CD1c-positive myeloid dendritic cell (primary cell): ENCODE data around the gene TWIST1.

Experiments
- DNase-seq: peaks from one replicate; pipeline ENCODE4 v3.0.0-alpha.2; 2016; ENCODE audit errors: extremely low spot score

The TWIST1 gene

GRCh38 chr7:19113002-19113350 is 4.5 kb downstream of the TWIST1 start:
- no peak for DNase-seq

DNA sequence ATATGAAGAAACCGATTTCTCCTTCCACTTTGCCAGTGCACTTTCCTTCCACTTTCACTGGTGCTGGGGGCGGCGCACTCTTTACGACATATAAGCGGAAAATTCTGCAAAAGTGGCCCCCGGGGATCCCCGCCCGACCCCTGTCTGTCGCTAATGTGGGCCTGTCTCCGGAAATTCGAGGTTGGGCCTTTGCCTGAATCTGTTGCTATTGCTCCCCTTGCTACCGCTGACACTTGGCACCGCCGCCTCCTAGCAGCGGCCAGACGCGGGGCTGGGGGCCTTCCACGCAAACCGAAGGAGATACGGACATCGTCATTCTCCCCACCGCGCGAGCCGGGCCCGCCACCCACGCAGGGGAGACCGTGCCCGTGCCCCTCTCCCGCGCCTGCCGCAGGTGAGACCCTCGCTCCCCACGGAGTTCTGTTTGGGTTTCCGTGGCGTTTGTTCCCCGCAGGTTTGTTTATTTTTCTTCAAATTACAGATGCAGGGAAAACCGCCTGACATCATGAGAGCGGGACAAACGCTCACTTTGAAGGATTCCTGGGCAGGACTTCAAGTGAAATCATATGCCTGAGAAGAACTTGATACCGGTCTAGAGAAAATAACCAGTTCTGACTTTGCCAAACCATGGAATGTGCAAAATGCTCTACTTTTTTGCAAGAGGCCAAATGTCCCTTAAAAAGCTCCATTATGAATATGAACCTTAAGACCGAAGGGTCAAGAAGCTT is 5.0 kb downstream of the TWIST1 start:
- DNase-seq, result peak; percentile 14

DNA sequence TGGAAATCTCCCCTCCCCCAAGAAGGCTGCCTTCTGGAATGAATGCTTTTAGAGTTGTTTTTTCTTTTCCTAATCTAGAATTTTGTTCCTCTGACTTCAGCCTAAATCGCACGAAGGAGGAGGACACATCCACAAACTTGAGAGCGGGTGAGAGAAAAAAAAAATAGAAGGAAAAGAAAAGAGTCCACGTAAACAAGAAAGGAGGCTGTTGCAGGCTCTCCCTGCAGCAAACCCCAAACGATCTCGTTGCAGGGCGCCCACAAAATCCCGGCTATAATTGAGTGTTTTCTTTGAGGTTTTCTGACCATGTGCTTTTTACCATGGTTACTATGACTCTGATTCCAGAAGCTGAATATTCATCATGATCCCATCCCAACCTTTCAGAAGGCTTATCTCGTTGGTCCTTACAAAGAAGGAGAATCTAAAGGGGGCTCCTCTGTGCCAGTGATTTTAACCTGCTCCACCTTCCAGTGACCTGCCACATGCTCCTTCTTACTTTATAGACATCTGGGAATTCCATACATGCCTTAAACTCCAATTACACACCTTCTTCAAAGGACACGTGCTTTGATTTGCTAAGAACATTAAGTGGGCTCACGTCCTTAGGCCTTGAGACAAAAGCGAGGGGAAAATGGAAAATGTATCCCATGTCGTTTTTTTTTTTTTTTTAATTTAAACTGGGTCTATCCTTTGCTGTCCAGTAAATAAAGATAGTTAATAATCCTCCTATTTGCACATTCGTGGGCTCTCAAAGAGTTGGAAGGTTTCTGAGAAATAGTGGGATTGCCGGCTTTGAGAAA is 5.8 kb downstream of the TWIST1 start:
- DNase-seq, result no peak

DNA sequence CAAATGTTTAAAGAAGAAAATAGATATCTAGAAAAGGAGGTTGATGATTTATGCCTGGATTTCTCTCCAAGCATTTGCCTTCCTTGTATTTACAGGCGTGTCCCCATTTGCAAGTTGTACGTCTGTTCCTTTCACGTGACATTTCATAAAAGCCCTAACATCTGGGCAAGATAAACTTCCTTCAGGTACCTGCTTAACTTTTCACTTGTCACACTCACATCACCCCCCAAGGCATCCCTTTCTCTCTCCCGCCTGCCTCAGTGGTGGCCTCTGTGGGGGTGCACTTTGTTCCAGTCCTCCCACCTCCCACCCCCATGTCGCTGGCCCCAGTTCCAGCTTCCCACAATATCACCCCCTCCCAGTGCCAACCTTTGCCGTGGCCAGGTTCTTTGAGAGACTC is 6.7 kb downstream of the TWIST1 start:
- DNase-seq, result no peak

- DNase-seq, result no peak
Observed at GRCh38 chr7:19110026-19110730, 7.3 kb downstream of the TWIST1 start.

GRCh38 chr7:19109000-19109946 is 8.2 kb downstream of the TWIST1 start:
- DNase-seq, result no peak

DNA sequence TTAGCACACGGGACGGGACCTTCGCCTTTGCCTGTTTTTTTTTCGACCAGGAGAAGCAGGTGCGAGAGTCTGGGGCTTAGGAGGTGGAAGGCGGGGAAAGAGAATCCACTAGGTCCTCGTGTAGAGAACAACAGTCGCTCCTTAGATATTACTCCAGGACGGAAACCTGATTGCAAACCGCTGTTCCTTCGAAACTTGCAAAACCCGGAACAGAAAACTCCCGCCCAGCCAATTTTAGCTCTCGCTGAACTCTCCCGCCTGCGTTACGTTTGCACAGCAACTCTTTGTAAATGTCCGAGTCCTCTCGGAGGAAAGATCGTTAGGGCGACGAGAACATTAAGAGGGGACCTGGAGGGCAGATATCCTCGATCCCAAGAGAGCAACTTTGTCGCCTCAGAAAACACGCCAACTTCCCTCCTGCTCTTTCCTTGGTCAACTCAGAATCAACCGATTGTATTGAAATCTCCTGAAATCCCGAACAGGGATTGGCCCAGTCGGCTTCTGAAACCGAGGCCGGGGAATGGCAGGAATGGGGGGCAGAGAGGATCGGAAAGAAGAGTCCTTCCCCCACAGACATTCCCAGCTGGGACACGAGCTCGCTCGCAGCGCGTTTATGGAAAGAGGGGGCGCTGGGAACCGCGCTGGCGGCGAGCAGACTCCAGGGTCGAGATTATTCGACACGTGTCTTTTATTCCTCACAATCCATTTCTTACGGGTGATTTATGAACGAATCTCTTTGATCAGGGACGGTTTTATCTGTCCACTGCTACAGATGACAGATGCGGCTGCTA is 9.9 kb downstream of the TWIST1 start:
- DNase-seq, result peak; percentile 60

DNA sequence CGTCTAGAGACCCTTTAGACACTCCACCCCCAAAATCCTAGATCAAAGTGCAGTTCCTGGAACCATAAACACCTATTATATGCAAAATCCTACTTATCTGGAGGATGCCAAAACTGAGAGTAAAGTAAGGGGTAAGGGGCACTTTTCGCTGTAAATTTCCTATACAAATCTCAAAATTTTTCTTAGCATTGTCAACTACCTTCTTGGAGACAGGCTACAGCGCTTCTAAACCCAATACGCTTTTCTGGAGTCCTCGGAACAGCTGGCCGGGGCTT is 10.4 kb downstream of the TWIST1 start:
- DNase-seq, result no peak

DNA sequence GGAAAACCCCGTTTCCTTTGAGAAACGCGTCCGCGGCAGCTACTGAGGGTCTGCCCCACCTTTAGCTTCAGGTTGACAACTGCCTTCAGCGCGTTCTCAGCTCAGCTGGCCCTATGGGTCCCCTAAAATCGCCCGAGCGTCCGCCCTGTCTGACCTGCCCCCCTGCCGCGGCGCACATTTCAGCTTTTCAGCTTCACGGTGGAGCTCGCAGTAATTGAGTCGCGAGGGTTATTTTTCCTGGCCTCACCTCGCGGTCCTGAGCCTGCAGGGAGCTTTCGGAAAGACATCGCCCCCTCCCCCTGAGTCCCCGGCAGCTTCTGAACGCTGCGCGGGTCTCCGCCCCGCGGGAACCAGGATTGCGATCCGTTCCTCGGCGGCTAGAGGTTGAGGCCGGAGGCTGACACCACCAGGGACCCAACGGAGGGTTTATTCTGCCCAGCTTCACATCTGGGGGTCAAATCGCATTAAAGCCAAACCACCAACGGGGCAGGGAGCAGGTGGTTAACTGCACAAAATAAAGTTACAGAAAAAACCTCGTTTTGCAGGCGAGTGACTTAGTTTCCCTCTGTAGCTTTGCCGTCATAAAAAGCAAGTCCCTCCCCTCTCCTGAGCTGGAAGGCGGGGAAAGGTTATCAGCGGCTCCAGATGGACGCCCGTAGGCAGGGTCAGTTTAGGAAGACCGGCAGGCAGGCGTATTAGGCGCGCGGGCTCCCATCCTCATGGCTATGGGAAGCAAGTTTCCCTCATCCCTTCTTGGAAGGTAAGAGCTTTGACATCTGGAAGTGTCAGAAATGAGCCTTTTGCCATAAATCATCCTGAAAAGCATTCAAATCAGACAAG is 11.0 kb downstream of the TWIST1 start:
- no peak for DNase-seq

GRCh38 chr7:19105546-19105945 is 11.9 kb downstream of the TWIST1 start:
- DNase-seq, result no peak

DNA sequence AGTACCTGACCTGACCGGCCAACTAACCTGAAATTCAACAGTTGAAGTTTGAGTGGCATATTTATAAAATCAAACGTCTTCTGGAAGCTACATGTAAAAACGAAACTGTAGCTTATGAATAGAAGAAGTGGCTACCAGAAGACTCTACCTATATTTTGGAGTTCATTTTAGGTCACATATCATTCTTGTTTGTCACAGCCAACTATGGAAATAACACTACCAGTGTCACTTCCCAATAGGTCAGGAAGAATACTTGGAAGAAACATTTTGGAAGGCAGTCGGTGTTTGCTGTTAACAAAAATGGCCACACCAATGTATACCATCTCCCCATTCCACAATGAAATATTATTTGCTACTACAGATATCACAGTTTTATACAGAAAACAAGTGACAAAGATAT is 12.6 kb downstream of the TWIST1 start:
- DNase-seq, result no peak

DNA sequence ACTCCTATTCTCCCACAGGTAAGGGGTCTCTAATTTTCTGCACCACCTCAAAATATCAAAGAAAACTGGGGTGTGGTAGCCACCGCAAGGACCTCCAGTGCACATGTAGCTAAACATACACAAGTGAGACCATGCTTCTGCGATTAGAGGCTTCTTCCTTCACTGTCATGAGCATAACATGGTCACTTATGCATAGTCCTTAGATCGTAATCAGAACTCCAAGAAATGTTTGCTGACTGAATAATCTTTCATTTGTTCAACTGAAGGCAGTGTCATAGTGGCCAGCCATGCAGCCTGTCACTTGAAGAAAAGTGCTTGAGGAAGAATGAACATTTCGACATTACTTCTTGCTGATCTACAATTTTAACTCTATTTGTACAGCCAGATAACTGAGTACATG is 14.6 kb downstream of the TWIST1 start:
- no peak for DNase-seq

- no peak for DNase-seq
Observed at GRCh38 chr7:19101909-19102308, 15.5 kb downstream of the TWIST1 start.

DNA sequence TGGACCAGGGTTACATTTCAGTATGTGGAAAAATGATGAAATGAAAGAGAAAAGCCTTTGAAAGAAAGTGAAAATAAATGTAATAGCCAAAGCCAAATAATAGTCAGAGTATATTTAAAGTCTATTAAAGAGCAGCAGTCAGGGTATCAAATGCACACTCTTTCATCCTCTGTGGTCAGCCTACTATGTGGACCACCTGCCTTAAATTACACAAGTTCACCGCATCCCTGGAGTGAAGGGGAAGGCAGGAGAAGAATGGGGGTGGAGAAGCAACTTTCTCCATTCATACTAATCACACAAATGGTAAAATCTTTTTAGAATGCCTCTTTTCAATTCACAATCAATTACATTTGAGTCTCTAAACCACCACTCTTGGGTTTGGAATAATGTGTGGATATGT is 16.0 kb downstream of the TWIST1 start:
- DNase-seq, result no peak

DNA sequence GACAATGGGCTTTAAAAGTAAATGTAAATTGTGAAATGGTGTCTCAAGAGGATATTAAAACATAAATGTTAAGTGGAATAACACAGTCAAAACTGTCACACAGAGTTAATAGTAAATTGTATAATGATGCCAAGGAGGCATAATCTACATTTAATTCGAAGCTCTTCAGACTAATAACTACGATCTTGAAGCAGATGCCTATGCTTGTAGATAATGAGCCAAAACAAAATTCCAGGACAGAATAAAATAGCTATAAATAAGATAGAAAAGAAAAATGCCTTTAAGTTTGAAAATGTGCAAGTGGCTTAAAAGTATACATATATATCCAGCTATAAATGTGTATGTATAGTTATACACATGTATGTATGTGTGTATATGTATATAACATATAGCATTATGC is 17.5 kb downstream of the TWIST1 start:
- DNase-seq, result no peak

DNA sequence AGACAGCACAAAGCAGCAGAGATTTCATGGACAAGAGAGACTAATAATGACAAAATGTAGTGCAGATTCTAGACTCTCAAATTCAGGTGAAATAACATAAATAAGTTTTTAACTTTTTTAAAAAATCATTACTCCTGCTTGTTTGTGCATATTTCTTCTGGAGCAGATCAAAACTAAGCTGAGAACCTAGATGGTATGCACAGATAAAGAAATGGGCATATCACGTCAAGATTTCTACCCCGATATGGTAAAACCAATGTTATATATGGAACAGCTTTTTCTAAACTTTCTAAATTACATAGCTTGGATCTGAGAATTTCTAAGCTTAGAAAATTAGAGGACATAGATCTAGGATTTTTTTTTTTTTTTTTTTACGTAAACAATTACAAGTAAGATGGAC is 18.2 kb downstream of the TWIST1 start:
- no peak for DNase-seq

- DNase-seq, result no peak
Observed at GRCh38 chr7:19098510-19098909, 18.9 kb downstream of the TWIST1 start.

DNA sequence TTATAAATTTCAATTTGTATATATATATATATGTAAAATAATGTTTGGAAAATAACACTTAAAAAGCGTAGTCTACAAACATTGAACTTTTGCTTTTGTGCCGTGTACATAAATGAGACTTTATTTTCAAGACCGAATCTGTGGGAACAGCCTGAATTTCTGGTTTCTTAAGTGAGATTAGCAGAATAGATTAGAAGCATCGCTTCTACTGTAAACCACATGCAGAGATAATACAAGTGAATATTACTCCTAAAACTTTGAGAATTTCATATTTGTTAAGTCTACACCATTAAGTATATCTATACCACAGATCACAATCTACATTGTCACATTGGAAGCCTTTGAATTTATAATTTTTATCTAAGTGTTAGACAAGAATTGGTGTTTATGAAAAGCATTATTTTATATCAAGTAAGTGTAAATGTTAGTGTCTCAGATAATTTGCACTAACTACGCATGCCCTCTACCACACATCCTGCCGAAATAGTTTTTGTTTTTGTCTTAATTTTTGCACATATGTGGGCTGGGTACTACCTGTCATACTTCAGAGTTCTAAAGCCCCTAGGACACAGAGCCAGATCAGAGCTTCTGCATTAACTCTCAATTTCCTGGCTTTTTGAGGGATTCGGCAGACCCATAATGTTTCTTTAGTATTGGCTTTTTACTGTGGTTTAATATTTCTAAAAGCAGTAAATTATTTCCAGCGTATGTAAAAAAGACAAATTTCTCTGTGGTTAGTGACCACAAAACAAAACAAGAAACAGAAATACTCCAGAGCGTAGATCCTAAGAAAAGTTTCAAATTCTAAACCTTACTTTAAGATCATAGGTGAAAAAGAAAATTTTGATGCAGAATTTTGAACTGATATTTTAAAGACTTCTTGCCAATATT is 20.0 kb downstream of the TWIST1 start:
- no peak for DNase-seq

- no peak for DNase-seq
Observed at GRCh38 chr7:19095353-19095860, 22.0 kb downstream of the TWIST1 start.
